Astrocyte (in vitro differentiated cells and primary cell): ENCODE data around the gene C19orf53. TPM values are rescaled to one million over a fixed set of nuclear protein-coding genes. Genes with fewer than 3 reads are reported as not detected.

Experiments
- DNase-seq: peaks from one replicate; pipeline ENCODE4 v3.0.0-alpha.2; 2010; ENCODE audit warnings: low read depth
- FAIRE-seq: peaks from 2 replicates; lab custom pipeline; 2011; peaks lifted over from hg19 to GRCh38; lab: Jason Lieb, UNC
- H2AFZ ChIP-seq: 2 replicates; pipeline ENCODE4 v1.6.0; 2012; ENCODE audit warnings: low read depth, low read length, inconsistent platforms
- H3K27ac ChIP-seq: 2 replicates; pipeline ENCODE4 v1.5.1; 2011; ENCODE audit warnings: low read depth, low read length, inconsistent platforms
- H3K27me3 ChIP-seq: 2 replicates; pipeline ENCODE4 v1.6.0; 2011; ENCODE audit warnings: low read length, inconsistent platforms; ENCODE audit not compliant: insufficient read depth
- H3K36me3 ChIP-seq: 2 replicates; pipeline ENCODE4 v1.5.1; 2011; ENCODE audit warnings: low read length, inconsistent platforms; ENCODE audit not compliant: insufficient read depth
- H3K4me1 ChIP-seq: 2 replicates; pipeline ENCODE4 v1.5.1; 2011; ENCODE audit warnings: low read length, inconsistent platforms; ENCODE audit not compliant: insufficient read depth
- H3K4me2 ChIP-seq: 2 replicates; pipeline ENCODE4 v1.6.0; 2012; ENCODE audit warnings: low read length, inconsistent platforms
- H3K4me3 ChIP-seq: 2 replicates; pipeline ENCODE4 v1.5.1; 2011; ENCODE audit warnings: low read depth, mild to moderate bottlenecking, low read length, inconsistent platforms; ENCODE audit not compliant: insufficient read depth
- H3K79me2 ChIP-seq: 2 replicates; pipeline ENCODE4 v1.6.0; 2012; ENCODE audit warnings: mild to moderate bottlenecking, low read length, inconsistent platforms; ENCODE audit not compliant: insufficient read depth
- H3K9ac ChIP-seq: 2 replicates; pipeline ENCODE4 v1.6.0; 2012; ENCODE audit warnings: mild to moderate bottlenecking, low read length, inconsistent platforms
- H3K9me3 ChIP-seq: 2 replicates; pipeline ENCODE4 v1.5.1; 2012; ENCODE audit warnings: low read depth, mild to moderate bottlenecking, low read length, inconsistent platforms; ENCODE audit not compliant: insufficient read depth
- H4K20me1 ChIP-seq: 2 replicates; pipeline ENCODE4 v1.6.0; 2012; ENCODE audit warnings: low read length, inconsistent platforms; ENCODE audit not compliant: insufficient read depth
- H3K27ac Mint-ChIP-seq: one replicate; pipeline ENCODE4 v1.8.0; 2021; ENCODE audit warnings: mild to moderate bottlenecking, mixed read lengths; ENCODE audit not compliant: unreplicated experiment
- H3K27me3 Mint-ChIP-seq: one replicate; pipeline ENCODE4 v1.8.0; 2021; ENCODE audit warnings: low read depth, mixed read lengths; ENCODE audit not compliant: unreplicated experiment
- H3K36me3 Mint-ChIP-seq: one replicate; pipeline ENCODE4 v1.8.0; 2021; ENCODE audit warnings: low read depth, mixed read lengths; ENCODE audit not compliant: unreplicated experiment
- H3K4me1 Mint-ChIP-seq: one replicate; pipeline ENCODE4 v1.8.0; 2021; ENCODE audit warnings: low read depth, mixed read lengths; ENCODE audit not compliant: unreplicated experiment
- H3K4me3 Mint-ChIP-seq: one replicate; pipeline ENCODE4 v1.8.0; 2021; ENCODE audit warnings: mild to moderate bottlenecking, moderate library complexity, mixed read lengths; ENCODE audit not compliant: unreplicated experiment
- H3K9me3 Mint-ChIP-seq: one replicate; pipeline ENCODE4 v1.8.0; 2021; ENCODE audit warnings: mild to moderate bottlenecking, mixed read lengths; ENCODE audit not compliant: unreplicated experiment
- EZH2 ChIP-seq: IDR thresholded peaks from 2 replicates; pipeline ENCODE4 v1.6.1; 2012; ENCODE audit warnings: mild to moderate bottlenecking, low read length, inconsistent platforms; ENCODE audit not compliant: insufficient read depth
- total RNA-seq: library from RNA; stranded (reverse); gene quantifications from 2 replicates; pipeline ENCODE4 v1.2.1, GENCODE V29; 2021
- TF ChIP-seq, protein P1 (sequence below): IDR thresholded peaks from 2 replicates; pipeline ENCODE4 v1.5.1; 2011; ENCODE audit warnings: low read depth, mild to moderate bottlenecking, inconsistent platforms, low read length, moderate library complexity; ENCODE audit not compliant: insufficient read depth

C19orf53 gene
- total RNA-seq, 1 donor from 2014 or later, result 138 TPM

DNA sequence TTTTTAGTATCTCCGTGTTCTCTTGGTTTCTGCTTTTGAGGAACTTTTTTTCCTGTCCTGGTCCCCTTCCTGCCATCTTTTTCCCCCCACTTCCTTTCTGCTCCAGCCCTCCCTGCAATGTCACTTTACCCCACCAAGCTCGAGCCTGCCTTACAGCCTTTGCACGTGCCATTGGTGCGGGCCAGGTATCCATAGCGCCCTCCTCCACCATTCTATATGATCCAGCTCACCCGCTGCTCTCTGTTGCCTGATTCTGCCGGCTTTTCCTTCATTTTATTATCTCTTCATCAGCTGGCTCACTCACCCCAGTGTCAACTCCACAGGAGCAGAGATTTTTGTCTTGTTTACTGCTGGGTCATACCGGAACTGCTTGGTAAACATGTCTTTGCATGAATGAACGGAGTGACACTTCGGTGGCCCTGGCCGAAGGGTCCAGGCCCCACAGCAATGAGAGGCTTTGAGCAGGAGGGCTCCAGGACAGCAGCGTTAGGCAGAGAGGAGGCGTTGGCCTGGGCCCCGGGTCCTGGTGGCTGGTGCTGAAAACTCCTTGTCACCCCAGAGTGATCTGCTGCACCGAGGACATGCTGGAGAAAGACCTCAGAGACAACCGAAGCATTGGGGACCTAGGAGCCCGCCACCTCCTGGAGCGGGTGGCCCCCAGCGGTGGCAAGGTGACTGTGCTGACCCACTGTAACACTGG is 8.7 kb upstream of the C19orf53 start:
- peaks cover 7% of the 10 kb centered on the region for H3K36me3 ChIP-seq
- H3K4me1 ChIP-seq, result peaks cover 9% of the 10 kb centered on the region
- Mint-ChIP-seq H3K4me3 (peak overlapping the region; percentile 88), H3K4me1 (peaks cover 2% of the 10 kb centered on the region), H3K36me3 (peaks cover 11% of the 10 kb centered on the region), H3K9me3 (no peaks in the 10 kb centered on the region), H3K27me3 (no peaks in the 10 kb centered on the region), H3K27ac (peak overlapping the region; percentile 80)
- peak overlapping the region; percentile 70 for H3K9ac ChIP-seq
- no peak overlapping the region for H3K27ac ChIP-seq
- peak overlapping the region; percentile 96 for H3K4me2 ChIP-seq
- H3K79me2 ChIP-seq, result peaks cover 18% of the 10 kb centered on the region
- peak overlapping the region; percentile 64 for H3K4me3 ChIP-seq
- H4K20me1 ChIP-seq, result peaks cover 7% of the 10 kb centered on the region
- DNase-seq (no peak), FAIRE-seq (no peak)
- peak overlapping the region; percentile 69 for H2AFZ ChIP-seq
- TF ChIP-seq EZH2, result no peak
- TF ChIP-seq, protein P1, sequence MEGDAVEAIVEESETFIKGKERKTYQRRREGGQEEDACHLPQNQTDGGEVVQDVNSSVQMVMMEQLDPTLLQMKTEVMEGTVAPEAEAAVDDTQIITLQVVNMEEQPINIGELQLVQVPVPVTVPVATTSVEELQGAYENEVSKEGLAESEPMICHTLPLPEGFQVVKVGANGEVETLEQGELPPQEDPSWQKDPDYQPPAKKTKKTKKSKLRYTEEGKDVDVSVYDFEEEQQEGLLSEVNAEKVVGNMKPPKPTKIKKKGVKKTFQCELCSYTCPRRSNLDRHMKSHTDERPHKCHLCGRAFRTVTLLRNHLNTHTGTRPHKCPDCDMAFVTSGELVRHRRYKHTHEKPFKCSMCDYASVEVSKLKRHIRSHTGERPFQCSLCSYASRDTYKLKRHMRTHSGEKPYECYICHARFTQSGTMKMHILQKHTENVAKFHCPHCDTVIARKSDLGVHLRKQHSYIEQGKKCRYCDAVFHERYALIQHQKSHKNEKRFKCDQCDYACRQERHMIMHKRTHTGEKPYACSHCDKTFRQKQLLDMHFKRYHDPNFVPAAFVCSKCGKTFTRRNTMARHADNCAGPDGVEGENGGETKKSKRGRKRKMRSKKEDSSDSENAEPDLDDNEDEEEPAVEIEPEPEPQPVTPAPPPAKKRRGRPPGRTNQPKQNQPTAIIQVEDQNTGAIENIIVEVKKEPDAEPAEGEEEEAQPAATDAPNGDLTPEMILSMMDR, result no peak
- no peaks in the 10 kb centered on the region for H3K27me3 ChIP-seq
- no peaks in the 10 kb centered on the region for H3K9me3 ChIP-seq

DNA sequence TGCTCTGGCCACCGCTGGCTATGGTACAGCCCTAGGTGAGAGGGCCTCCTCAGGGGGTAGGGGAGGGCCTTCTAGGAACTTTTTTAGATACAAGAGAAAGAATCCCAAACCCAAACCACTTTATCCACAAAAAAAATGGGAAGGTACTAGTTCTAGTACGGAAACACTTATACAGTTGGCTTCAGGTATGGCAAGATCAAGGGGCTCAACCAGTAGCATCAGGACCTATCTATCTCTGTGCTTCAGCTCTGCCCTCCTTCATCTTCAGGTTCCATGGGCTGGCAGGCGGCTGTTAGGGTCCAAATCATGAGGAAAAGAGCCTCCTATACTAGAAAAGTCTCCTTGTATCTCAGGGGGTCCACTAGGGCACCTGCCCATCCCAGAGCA is 8.2 kb upstream of the C19orf53 start:
- Mint-ChIP-seq H3K27me3 (no peaks in the 10 kb centered on the region), H3K4me3 (peak overlapping the region; percentile 88), H3K36me3 (peaks cover 11% of the 10 kb centered on the region), H3K4me1 (peaks cover 2% of the 10 kb centered on the region), H3K9me3 (no peaks in the 10 kb centered on the region), H3K27ac (no peak overlapping the region)
- Histone ChIP-seq H3K9ac (no peak overlapping the region), H3K27me3 (no peaks in the 10 kb centered on the region), H3K36me3 (peaks cover 5% of the 10 kb centered on the region), H3K4me3 (no peak overlapping the region), H3K9me3 (no peaks in the 10 kb centered on the region), H3K27ac (no peak overlapping the region), H3K79me2 (peaks cover 18% of the 10 kb centered on the region), H2AFZ (no peak overlapping the region), H3K4me1 (peaks cover 9% of the 10 kb centered on the region), H3K4me2 (peak overlapping the region; percentile 96), H4K20me1 (peaks cover 7% of the 10 kb centered on the region)
- DNase-seq, result no peak
- TF ChIP-seq, protein P1, result no peak
- no peak for TF ChIP-seq EZH2
- no peak for FAIRE-seq

DNA sequence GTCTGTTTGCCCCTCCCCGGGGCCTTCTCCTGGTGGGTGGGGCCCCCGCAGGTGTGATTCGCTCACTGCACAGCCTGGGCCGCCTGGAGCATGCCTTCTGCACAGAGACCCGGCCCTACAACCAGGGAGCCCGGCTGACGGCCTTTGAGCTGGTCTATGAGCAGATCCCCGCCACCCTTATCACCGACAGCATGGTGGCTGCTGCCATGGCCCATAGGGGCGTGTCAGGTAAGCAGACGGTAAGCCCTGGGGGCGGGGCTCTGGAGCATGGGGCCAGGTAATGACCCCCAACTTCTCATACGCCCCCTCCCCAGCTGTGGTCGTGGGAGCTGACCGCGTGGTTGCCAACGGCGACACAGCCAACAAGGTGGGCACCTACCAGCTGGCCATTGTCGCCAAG is 5.7 kb upstream of the C19orf53 start:
- H3K27ac Mint-ChIP-seq, result no peak overlapping the region
- FAIRE-seq, result no peak
- H3K4me1 ChIP-seq, result peaks cover 9% of the 10 kb centered on the region

More for the DNA sequence above, 5.7 kb upstream of the C19orf53 start:
- Histone ChIP-seq H3K9me3 (no peaks in the 10 kb centered on the region), H3K4me2 (no peak overlapping the region), H3K27ac (no peak overlapping the region), H3K4me3 (no peak overlapping the region), H4K20me1 (peaks cover 7% of the 10 kb centered on the region), H3K79me2 (peaks cover 16% of the 10 kb centered on the region), H3K36me3 (peaks cover 7% of the 10 kb centered on the region), H3K27me3 (no peaks in the 10 kb centered on the region), H3K9ac (no peak overlapping the region), H2AFZ (no peak overlapping the region)
- peaks cover 11% of the 10 kb centered on the region for H3K36me3 Mint-ChIP-seq
- no peak overlapping the region for H3K4me3 Mint-ChIP-seq
- no peak for DNase-seq
- no peaks in the 10 kb centered on the region for H3K9me3 Mint-ChIP-seq
- H3K4me1 Mint-ChIP-seq, result peaks cover 2% of the 10 kb centered on the region
- no peaks in the 10 kb centered on the region for H3K27me3 Mint-ChIP-seq
- no peak for TF ChIP-seq EZH2
- TF ChIP-seq, protein P1, result no peak
